ENCODE measurements around the gene C1orf216. TPM values are rescaled to one million over a fixed set of nuclear protein-coding genes. Genes with fewer than 3 reads are reported as not detected.
A peak's percentile ranks its signal among the peaks of the same experiment; 100 is the strongest.

Gene C1orf216
- 4.1 and 6.3 TPM in 2 replicates for total RNA-seq

- DNase-seq (ENCODE audit: low read depth), result peak; percentile 62
Observed at GRCh38 chr1:35718492-35719336, at the start of gene C1orf216. C1orf216 (minus strand) TSS chr1:35718884; CDS start chr1:35716321, 2,563 bp downstream.

GRCh38 chr1:35764283-35764682 is 45.6 kb upstream of the C1orf216 start:
- FAIRE-seq (no peak), DNase-seq (ENCODE audit: low read depth) (no peak)
- no peak for TF ChIP-seq CTCF (IDR thresholded peaks at IDR 0.05; ENCODE audit: insufficient read depth, low read length, severe bottlenecking)
- Histone ChIP-seq H3K4me3 (ENCODE audit: low read depth, low read length) (no peak overlapping the region), H3K27me3 (ENCODE audit: control insufficient read depth, insufficient read depth, low read length) (no peaks in the 10 kb centered on the region), H3K36me3 (ENCODE audit: control insufficient read depth, insufficient read depth, low read length) (no peaks in the 10 kb centered on the region)

More at GRCh38 chr1:35718492-35719336, at the start of gene C1orf216:
- Histone ChIP-seq H3K4me3 (ENCODE audit: low read depth, low read length) (peak within 1 kb of the TSS; percentile 83), H3K36me3 (ENCODE audit: control insufficient read depth, insufficient read depth, low read length) (no peaks in the 10 kb centered on the region), H3K27me3 (ENCODE audit: control insufficient read depth, insufficient read depth, low read length) (no peaks in the 10 kb centered on the region)
- no peak for FAIRE-seq
- TF ChIP-seq CTCF (IDR thresholded peaks at IDR 0.05; ENCODE audit: insufficient read depth, low read length, severe bottlenecking), result no peak

- no peak for TF ChIP-seq CTCF (IDR thresholded peaks at IDR 0.05; ENCODE audit: insufficient read depth, low read length, severe bottlenecking)
- no peak for DNase-seq (ENCODE audit: low read depth)
- Histone ChIP-seq H3K36me3 (ENCODE audit: control insufficient read depth, insufficient read depth, low read length) (no peaks in the 10 kb centered on the region), H3K4me3 (ENCODE audit: low read depth, low read length) (no peak overlapping the region), H3K27me3 (ENCODE audit: control insufficient read depth, insufficient read depth, low read length) (no peaks in the 10 kb centered on the region)
- FAIRE-seq, result no peak
Observed at GRCh38 chr1:35763201-35763600, 44.5 kb upstream of the C1orf216 start.

GRCh38 chr1:35762141-35762540 is 43.5 kb upstream of the C1orf216 start:
- FAIRE-seq (no peak), DNase-seq (ENCODE audit: low read depth) (peak; percentile 15)
- no peaks in the 10 kb centered on the region for H3K27me3 ChIP-seq (ENCODE audit: control insufficient read depth, insufficient read depth, low read length)
- no peak overlapping the region for H3K4me3 ChIP-seq (ENCODE audit: low read depth, low read length)
- H3K36me3 ChIP-seq (ENCODE audit: control insufficient read depth, insufficient read depth, low read length), result no peaks in the 10 kb centered on the region
- no peak for TF ChIP-seq CTCF (IDR thresholded peaks at IDR 0.05; ENCODE audit: insufficient read depth, low read length, severe bottlenecking)

GRCh38 chr1:35756064-35756463 is 37.4 kb upstream of the C1orf216 start:
- no peak for TF ChIP-seq CTCF (IDR thresholded peaks at IDR 0.05; ENCODE audit: insufficient read depth, low read length, severe bottlenecking)
- H3K27me3 ChIP-seq (ENCODE audit: control insufficient read depth, insufficient read depth, low read length), result no peaks in the 10 kb centered on the region
- FAIRE-seq (no peak), DNase-seq (ENCODE audit: low read depth) (no peak)
- no peaks in the 10 kb centered on the region for H3K36me3 ChIP-seq (ENCODE audit: control insufficient read depth, insufficient read depth, low read length)
- H3K4me3 ChIP-seq (ENCODE audit: low read depth, low read length), result no peak overlapping the region

Data from bronchial epithelial cell (primary cell).